HL-60/S4 treated with phorbol 12-myristate 13-acetate at 8.2 ng/mL for 4 days and 3 days (cell line): Measurements from ENCODE around the gene CSNK1E.

ENCODE experiments used
- in situ Hi-C: fragments of 300-500 bp; cut with MboI; formaldehyde crosslinking; loops from 2 replicates; pipeline ENCODE4 v1.15.0; 2022; ENCODE audit warnings: low sequenced_read_pairs

The CSNK1E gene

DNA sequence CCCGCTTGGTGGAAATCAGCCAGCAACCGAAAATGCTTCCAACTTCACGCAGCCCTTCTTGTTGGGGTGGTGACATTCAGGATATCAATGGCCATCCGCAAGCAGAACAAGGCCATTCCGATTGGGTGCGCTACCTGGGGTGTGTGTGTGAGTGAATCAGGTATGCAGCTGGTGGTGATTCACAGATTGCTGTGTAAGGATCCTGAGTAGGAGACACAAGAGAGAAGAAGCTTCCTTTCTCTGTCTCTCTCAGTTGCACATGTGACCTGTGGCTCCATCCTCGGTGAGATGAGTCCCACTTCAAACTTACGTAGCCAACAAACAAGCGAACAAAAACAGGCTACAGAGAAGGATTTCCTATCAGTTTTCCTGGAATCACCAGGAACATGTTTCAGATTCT lies 34.8 kb downstream of the CSNK1E start:
- in situ Hi-C loops = no loop called here

DNA sequence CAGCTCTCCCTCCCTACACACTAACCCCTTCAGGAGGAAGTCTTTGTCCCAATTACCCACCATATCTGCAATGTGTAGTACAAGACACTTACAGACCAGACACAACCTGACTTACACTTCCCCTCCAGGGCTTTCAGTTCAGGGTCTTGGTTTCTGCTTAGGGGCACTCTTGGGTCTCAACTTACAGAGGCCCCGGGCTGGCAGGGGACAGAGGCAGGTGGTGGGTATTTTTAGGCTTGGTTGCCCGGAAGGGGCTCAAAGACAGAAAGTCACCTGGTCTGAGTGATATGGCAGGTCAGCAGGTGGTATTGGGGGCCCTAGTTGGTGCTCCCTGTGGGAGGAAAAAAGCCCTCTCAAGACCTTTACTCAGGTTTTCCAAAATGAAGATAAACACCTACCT lies 41.1 kb downstream of the CSNK1E start:
- in situ Hi-C loops = no loop called here

DNA sequence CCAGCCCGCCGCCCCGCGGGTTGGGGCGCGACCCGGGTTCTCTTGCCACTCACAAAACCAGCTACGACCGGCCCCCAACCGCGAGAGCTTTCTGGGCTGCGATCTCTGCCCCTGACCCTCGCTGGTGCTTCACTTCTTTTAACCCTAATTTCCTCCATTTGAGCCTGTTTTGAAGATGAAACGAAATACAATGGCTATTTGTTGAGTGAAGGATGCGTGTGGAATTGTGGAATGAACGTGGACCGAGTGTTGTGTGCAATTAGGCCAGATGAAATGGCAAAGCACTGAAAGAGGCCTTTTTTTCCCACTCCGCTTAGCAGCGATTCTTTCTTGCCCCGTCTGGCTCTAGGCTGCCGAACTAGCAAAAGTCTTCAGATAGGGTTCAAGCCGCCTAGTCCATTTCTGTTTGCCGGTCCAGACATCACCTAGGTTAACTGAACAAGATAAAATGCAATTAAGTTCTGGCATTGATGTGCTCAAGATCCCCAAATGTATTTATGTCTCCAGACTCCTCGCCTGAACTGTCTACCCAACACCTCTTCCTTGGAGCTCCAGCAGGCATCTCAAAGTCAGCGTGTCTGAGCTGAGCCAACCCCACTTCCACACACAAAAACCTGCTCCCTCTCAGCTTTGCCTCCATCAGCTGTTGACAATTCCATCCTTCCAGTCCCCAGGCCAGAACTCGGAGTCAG lies 44.0 kb downstream of the CSNK1E start:
- in situ Hi-C loops = no loop called here

DNA sequence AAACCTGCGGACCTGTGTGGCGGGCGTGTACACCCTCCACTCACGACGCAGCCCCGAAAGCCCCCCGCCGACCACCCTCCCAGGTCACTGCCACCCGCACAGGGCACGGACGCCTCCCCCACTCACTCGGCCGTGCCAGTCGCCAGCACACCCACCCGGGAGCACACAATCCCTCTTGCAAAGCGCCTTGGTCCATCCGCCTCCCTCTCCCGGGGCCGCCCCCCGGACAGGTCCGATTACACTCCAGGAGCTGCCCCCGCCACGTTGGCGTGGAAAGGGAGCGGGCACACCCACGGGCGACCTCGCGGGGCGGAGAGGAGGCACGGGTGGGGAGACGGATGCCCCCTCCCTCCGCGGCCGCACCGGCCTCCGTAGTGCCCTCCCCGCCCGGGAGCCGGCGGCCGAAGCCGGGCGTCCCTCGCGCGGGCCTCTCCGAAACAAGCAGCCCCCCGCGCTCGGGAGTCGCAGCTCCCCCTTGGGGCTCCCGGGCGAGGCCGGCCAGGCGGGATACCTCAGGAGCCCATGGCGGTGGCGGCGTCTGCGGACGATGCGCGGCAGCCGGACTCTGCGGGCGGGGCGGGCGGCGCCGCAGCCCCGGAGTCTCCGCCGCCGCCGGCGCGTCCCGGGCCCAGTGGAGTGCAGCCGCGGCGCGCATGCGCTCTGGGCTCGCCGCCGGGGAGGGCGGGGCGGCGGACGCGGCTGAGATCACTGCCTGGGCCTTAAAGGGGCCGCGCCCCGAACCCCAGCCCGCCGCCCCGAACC lies 44.7 kb downstream of the CSNK1E start, which contains the start of gene TMEM184B:
Gene TMEM184B, minus strand, starts transcription at position 638 of the 762 bp plus-strand sequence. CDS start 25,049 bp downstream, outside the sequence.
- in situ Hi-C loops = no loop called here

DNA sequence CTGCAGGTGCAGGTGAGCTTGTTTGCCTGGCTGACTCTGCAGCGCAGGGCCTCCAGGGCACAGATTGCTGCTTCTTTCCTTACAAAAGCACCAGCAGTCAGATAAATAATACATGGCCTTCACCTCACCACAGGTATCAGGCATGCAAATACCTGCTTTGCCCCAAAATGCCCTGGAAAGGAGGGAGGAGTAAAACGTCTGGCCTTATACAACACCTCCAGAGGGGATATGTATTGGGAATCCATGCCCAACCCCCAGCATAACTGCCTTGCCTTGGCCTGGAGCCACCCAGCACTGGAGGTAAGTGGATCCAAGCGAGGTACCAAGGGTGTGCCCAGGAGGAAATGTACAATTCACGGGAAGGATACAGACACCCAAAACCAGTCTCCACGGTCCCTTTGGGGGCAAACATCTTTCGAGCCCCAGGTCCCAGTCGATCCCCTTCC lies 45.3 kb downstream of the CSNK1E start:
- in situ Hi-C loops = no loop called here

DNA sequence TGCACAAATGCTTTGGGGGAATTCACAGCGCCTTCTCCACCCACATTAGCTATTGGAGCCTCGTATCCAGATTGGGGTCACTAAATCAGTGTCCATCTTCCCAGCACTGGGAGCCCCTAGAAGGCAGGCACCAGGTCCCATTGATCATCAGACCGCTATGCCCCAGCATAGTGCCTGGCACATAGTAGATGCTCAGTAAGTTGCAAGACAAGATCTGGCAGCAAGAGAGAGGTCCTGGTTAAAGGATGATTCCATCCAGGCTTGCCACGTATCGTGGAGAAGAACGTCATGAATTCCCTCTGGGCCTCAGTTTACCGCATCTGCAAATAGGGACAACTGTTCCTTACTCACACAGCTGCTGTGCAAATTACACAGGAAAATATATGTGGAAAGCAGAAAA lies 46.1 kb downstream of the CSNK1E start:
- in situ Hi-C loops = no loop called here

DNA sequence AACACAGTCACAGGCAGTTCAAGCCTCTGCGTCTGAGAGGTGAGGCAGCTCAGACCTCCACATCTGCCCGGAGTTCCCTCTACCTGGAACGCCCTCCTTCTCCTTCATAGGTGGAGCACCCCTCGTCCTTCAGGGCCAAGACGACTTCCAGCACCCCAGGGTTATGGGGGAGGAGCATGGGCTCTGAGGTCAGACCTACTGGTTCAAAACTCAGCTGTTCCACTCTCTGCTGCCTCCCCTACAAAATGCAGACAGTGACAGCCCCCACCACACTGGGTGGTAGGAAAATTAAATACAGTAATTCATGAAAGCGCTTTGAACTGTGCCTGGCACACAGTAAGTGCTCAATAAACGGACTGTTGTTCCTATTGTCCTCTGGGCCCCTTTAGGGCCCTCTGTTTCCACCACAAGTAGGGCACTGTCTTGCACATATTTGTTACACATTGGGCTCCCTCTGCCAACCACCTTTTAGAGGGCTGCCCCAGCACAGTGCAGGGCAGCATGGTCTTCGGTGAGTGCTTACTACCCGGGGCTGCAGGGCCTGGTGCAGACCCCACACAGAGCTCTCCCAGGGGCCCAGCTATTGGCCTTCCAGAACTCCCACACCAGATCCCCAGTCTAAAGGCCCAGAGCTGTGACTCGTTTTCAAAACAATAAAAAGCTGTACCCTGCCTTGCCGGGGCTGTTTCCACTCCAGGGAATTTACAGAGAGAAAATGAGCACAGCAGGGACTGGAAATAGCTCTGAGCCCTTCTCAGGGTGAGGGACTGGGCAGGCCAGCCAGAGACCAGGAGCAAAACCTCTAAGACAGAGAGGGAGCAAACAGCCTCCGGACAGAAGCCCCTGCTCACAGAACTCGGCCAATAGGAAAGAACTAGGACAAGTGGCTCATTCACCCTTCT lies 46.9 kb downstream of the CSNK1E start:
- in situ Hi-C loops = no loop called here

DNA sequence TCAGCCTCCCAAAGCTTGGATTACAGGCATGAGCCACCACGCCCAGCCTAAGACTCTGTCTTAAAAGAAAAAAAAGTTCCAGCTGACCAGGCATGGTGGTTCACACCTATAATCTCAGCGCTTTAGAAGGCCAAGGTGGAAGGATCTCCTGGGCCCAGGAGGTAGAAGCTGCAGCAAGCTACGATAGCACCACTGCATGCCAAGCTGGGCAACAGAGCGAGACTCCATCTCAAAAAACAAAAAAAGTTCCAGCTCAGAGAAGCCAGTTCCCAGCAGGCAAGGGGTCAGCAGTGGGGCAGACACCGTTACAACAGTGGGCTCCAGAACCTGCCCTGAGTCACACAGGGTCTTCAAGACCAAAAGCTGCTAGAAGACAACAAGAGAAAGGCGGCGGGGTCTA lies 47.8 kb downstream of the CSNK1E start:
- in situ Hi-C loops = no loop called here

DNA sequence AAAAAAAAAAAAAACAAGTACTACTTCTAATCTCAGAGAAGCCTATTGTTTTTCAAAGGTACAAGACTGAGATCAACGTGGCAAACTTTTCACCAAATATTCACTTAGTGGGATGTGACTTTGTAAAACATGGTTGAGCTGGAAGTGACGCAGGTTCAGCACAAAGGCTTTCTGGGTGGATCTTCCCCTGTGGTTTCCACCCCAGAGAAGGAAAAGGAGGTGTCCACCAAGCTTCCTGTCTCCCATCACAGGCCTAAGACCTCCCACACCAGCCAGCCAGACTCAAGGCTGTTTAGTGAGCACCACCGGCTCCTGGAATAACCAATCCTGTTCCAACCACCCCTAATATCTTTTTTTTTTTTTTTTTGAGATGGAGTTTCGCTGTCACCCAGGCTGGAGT lies 50.1 kb downstream of the CSNK1E start:
- in situ Hi-C loops = no loop called here

DNA sequence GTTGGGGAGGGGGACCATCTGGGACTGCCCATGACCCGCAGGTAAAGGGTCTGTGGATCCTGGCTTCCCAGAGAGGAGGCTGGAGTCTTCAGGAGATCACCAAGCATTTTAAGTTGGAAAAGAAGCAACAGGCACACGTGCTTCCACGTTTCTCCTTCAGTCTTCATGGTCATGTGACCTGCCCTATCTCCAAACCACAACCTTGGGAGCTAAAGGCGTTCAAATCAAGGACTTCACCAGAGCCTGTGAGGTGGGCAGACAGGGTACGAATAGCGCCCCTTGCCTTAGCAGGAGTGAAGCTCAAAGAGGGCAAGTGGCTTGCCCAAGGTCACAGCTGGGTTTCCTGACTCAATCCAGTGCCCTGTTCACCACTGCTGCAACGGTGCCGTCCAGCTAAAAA lies 51.1 kb downstream of the CSNK1E start:
- in situ Hi-C loops = no loop called here

DNA sequence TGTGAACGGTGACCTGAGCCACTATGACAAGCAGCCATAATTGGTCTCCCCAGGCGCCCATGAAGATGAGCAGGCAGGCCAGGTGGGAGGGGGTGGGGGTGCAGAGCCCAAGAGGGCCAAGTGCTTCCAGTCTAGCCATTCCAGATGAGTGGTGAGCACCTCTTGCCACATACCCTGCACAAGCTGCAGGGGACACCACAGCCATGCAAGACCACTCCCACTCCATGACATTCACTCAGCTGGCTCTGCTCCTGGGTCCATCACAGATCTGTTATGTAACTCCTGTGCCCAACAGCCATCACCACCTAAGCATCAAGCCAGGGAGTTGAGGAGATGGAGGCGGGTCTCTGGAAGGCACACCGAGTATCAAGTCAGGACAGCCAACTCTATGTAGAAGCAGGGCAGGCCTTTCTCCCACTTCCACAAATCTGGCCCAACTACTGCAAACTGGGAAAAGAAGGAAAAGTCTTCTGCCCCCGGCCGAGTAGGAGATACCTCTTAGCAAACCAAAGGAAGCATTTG lies 52.9 kb downstream of the CSNK1E start:
- in situ Hi-C loops = no loop called here

DNA sequence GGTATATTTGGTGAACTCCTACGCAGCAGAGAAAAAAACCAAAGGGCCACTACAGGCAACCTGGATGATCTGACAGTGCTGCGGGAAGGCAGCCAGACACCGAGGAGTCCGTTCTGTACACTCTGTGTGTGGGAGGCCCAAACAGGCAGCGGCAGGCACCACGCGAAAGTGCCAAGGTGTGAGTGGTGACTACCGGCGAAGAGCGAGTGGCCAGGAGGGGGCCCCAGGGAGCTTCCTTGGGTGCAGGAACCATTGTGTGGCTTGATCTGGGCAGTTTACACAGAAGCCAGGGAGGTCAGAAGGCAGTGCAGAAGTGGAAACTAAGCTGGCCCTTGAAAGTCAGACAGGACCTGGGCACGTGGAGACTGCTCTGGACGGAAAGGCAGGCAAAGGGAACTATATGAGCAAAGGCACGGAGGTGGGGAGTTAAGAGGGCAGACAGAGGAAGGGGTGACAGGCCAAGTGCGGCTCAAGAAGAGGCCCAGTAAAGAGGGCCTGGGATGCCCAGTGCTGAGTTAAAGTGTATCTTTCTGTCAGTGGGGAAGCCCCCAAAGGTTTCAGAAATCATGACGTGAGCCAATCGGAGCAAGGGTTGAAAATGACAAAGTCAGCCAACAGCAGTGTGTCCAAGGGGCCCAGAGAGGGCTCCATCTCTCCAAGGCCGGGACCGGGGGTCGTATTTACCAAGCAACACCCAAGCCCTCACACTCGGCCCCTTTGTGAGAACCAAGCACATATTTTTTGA lies 55.0 kb downstream of the CSNK1E start:
- in situ Hi-C loops = no loop called here

DNA sequence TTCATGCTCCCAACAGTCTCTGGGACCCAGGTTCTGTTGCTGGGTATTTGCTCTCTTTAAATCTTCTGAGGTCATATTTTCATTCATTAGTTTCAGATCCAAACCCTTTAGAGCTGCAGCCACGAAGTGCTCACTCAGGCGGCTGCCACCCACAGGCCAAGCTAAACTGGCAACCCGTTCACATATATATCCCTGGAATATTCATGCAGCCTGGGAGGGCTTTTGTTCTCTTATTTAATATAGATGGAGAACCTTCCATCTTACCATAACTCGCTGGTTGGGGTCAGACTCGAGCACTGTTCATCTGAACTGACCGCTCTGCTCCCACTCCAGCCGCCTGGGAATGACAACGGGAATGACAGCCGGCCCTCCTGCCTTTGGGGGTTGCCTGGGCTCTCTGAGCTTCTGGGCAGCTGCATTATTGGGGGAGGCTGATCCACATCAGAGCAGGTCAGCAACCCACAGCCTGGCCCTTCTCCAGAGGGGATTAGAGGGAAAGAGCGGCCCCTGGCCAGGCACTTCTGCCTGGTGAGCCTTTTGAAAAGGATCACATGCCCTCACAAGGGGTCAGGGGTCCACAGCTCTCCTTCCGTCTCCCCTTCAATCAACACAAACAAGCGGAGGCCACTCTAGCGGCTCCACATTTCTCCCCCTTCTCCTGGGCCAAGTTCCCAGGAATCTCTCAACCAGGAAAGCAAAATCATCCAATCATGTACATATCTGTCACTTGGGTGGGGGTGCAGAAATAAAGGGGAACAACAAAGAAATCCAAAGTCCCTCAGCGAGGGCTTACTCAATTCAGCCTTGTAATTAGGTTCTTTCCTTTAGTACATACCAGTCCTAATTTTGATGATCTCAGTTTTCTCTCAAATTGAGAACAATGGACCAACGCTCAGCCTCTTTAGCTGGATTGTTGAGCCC lies 56.2 kb downstream of the CSNK1E start:
- in situ Hi-C loops = no loop called here

DNA sequence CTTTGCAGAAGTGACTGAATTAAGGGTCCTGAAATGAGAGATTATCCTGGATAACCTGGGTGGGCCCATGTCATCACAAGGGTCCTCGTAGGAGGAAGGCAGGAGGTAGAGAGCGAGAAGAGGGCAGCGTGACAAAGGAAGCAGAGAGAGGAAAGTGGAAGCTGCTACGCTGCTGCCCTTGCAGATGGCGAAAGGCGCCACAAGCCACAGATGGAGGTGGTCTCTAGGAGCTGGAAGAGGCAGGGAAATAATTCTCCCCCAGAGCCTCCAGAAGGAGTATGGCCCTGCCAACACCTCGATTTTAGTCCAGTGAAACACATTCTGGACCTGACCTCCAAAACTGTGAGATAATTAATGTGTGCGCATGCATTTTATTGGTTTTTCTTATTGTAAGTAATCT lies 57.9 kb downstream of the CSNK1E start:
- in situ Hi-C loops = no loop called here

DNA sequence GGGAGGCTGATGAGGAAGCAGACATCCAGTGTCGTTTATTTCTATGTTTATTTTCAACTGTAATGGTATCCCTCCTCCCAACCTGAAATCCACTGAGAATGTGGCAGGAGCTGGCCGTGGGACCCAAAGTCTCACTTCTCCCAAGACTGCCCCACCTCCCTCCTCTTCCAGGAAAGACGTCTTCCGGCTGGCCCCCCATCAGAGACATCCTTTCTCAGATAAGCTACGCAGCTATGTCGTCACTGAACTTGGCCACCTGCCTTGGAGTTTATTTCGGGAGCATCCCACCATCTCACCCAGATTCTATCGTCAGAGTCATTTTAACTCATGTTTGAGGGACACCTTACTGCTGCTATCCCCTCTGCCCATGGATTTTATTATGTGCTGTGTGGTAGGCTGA lies 58.3 kb downstream of the CSNK1E start:
- in situ Hi-C loops = no loop called here

DNA sequence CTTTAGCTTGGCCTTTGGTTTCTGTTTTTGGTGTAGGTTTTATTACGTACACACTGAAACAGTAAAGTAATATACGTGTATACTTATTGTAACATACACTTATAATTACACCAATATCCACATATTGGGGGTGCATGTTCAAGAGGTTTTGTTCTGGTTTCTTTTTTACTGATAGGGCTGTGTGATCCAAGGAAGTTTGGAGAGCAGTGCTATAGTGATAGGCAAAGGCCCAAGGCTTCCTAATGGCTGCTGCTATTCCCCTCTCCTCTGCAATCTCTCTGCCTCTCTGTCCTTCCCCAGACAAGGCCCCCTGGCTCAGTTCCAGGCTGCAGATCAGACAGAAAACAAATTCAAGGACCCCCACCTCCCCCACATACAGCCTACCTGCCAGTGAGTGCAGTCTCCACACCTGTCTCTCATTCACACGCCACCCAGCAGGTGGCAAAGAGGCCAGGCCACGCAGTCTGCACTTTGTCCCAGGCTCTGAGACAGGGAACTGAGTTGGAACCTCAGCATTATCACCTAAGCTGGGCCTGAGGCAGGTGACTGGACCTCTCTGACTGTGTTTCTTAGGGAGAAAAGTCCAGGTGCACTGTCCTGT lies 59.5 kb downstream of the CSNK1E start:
- in situ Hi-C loops = no loop called here

DNA sequence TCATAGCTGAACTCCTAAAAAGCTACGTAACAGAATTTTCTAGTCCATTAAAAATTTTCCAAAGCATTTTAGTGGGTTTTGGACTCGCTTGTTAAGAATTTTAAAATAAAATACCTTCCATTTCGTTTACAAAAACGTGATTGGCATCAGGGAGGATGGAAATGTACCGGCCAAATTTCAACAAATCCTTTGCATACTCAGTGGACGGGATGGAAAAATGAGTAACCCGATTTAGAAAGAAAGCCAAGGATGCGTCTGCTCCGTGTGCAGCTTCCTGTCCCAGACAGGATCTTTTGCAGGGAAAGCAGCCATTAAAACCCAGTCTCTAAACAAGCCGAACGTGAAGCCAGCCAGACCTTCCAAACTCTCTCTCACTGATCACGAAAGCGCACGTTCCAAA lies 60.1 kb downstream of the CSNK1E start:
- in situ Hi-C loops = no loop called here

DNA sequence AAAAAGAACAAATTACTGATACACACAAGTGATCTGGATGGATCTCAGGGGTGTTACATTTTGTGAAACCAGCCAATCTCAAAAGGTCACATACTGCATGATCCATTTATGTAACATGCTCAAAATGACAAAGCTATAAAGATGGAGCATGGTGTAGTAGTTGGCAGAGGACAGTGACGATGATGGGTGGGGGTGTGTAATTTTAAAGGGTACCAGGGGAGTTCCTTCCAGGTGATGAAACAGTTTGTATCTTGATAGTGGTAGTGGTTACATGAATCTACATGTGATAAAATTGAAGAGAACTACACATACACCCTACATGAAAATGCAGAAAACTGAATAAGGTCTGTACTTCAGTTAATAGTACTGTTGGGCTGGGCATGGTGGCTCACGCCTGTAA lies 61.5 kb downstream of the CSNK1E start:
- in situ Hi-C loops = no loop called here

DNA sequence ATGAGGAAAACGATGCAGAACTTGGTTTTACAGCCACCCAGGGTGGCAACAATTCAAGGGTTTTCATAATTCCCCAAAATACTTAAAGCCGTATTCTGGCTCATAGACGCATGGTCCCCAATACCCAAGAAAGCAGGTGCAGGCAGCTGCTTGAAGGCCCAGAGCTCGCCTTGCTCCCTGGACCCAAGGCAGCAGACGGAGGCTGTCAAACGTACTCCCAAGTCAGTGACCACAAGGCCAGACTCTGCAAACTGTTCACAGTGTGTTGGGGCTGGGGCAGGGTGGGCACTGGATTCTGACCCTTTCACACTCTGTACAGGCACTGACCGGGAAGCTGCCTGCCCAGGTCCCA lies 65.9 kb downstream of the CSNK1E start:
- in situ Hi-C loops = no loop called here
